ENCODE measurements around the gene SDHAF1.

GRCh38 chr19:35990771-35991730, 3.9 kb upstream of the SDHAF1 start:
- TF ChIP-seq GLIS3 (CRISPR knock-in tag; IDR thresholded peaks at IDR 0.05): no peak
- no peak for TF ChIP-seq TSHZ2 (CRISPR knock-in tag; IDR thresholded peaks at IDR 0.05)
- TF ChIP-seq PATZ1 (CRISPR knock-in tag; IDR thresholded peaks at IDR 0.05; ENCODE audit: borderline replicate concordance): no peak
- no peak for TF ChIP-seq RARB (CRISPR knock-in tag; IDR thresholded peaks at IDR 0.05)
- TF ChIP-seq POU6F1 (CRISPR knock-in tag; IDR thresholded peaks at IDR 0.05; ENCODE audit: borderline replicate concordance, low read depth): no peak
- no peak for TF ChIP-seq ZNF8 (CRISPR knock-in tag; IDR thresholded peaks at IDR 0.05)
- TF ChIP-seq OSR1 (CRISPR knock-in tag; IDR thresholded peaks at IDR 0.05): no peak
- TF ChIP-seq CREB5 (CRISPR knock-in tag; IDR thresholded peaks at IDR 0.05; ENCODE audit: low read depth): no peak
- TF ChIP-seq TCF4 (CRISPR knock-in tag; IDR thresholded peaks at IDR 0.05; ENCODE audit: borderline replicate concordance): no peak
- TF ChIP-seq SNAI2 (CRISPR knock-in tag; IDR thresholded peaks at IDR 0.05): no peak

All from SK-N-SH treated with all-trans-retinoic acid at 6 μM for 48 hours (cell line).